ENCODE data around the gene DDX1. TPM values are rescaled to one million over a fixed set of nuclear protein-coding genes. Genes with fewer than 3 reads are reported as not detected.
A peak's percentile ranks its signal among the peaks of the same experiment; 100 is the strongest.

The DDX1 gene
- total and polyA plus RNA-seq, 9 of the 15 experiments (the other 6 are each of a cell fraction or from before 2014, with no cell fraction given), result 116 to 277 (median 232) TPM

DNA sequence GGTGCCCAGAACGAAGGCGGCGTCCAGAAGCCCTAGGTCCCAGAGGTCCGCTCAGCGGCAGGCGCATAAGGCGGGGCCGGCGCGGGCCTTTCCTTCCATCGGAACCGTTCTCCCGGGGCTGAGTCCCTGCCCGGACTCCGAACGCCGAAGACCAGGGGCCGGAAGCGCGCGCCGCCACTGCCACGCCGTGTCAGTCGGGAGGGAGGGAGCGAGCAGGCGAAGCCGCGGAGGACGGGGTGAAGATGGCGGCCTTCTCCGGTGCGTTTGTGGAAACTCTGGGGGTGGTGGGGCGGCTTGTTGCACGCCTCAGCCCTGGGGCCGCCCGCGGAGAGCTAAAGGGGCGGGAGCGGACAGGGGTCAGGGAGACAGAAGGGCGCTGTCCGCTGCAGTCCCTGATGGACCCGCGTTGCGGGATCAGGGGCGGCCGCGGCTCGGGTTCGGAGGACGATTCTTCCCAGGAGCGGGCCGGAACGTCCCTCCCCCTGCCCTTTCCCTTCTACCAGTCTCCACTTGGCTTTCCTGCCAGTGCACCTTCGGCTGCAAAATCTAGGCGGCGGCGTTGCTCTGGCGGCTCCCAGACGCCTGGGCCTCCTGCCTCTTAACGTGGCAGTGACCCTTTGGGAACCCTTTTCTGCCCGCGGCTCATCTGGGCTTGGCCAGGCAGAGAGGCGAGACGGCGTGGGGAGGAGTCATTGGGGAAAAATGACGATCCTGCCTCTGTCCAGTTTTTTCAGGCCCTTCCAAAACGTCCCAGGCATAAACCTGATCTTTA, at the start of gene DDX1 (continued):
- TF ChIP-seq, protein P1, sequence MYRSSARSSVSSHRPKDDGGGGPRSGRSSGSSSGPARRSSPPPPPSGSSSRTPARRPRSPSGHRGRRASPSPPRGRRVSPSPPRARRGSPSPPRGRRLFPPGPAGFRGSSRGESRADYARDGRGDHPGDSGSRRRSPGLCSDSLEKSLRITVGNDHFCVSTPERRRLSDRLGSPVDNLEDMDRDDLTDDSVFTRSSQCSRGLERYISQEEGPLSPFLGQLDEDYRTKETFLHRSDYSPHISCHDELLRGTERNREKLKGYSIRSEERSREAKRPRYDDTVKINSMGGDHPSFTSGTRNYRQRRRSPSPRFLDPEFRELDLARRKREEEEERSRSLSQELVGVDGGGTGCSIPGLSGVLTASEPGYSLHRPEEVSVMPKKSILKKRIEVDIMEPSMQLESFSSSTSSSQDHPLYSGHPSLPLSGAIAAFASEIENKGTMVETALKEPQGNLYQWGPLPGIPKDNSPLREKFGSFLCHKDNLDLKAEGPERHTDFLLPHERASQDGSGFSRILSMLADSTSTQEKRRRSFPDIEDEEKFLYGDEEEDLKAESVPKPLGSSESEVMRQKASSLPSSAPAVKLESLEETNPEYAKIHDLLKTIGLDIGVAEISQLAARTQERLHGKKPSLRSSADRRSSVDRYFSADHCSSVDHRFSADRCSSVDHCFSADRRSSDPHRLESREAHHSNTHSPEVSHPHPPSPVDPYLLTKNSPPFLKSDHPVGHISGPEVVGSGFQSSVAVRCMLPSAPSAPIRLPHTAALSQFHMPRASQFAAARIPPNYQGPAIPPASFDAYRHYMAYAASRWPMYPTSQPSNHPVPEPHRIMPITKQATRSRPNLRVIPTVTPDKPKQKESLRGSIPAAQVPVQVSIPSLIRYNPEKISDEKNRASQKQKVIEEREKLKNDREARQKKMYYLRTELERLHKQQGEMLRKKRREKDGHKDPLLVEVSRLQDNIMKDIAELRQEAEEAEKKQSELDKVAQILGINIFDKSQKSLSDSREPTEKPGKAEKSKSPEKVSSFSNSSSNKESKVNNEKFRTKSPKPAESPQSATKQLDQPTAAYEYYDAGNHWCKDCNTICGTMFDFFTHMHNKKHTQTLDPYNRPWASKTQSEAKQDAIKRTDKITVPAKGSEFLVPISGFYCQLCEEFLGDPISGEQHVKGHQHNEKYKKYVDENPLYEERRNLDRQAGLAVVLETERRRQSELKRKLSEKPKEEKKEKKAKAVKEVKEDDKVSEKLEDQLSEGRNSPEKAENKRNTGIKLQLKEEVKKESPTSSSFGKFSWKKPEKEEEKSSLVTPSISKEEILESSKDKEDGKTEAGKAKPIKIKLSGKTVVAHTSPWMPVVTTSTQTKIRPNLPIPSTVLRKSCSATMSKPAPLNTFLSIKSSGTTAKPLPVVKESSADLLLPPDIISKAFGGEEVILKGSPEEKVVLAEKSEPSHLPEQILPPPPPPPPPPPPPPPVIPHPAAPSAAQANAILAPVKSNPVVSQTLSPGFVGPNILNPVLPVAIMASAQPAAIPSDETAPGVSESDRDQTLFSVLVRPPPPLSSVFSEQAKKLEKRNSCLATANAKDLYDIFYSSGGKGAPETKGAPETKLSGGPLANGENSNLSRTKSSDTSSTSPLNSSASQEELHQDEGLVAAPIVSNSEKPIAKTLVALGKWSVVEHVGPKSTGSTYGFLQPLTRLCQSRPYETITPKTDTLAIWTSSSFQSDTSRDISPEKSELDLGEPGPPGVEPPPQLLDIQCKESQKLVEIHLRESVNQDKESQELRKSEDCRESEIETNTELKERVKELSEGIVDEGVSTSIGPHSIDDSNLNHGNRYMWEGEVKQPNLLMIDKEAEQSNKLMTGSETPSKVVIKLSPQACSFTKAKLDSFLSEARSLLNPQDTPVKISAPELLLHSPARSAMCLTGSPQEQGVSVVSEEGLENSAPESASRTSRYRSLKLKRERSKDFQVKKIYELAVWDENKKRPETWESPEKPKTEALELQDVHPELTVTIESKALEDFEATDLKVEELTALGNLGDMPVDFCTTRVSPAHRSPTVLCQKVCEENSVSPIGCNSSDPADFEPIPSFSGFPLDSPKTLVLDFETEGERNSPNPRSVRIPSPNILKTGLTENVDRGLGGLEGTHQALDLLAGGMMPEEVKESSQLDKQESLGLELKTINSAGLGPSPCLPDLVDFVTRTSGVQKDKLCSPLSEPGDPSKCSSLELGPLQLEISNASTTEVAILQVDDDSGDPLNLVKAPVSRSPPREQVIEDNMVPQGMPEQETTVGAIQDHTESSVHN (IDR thresholded peaks at IDR 0.05; ENCODE audit: borderline replicate concordance in 1 of 2, low read depth in 1 of 2), result no peak
- TF ChIP-seq, protein P2, sequence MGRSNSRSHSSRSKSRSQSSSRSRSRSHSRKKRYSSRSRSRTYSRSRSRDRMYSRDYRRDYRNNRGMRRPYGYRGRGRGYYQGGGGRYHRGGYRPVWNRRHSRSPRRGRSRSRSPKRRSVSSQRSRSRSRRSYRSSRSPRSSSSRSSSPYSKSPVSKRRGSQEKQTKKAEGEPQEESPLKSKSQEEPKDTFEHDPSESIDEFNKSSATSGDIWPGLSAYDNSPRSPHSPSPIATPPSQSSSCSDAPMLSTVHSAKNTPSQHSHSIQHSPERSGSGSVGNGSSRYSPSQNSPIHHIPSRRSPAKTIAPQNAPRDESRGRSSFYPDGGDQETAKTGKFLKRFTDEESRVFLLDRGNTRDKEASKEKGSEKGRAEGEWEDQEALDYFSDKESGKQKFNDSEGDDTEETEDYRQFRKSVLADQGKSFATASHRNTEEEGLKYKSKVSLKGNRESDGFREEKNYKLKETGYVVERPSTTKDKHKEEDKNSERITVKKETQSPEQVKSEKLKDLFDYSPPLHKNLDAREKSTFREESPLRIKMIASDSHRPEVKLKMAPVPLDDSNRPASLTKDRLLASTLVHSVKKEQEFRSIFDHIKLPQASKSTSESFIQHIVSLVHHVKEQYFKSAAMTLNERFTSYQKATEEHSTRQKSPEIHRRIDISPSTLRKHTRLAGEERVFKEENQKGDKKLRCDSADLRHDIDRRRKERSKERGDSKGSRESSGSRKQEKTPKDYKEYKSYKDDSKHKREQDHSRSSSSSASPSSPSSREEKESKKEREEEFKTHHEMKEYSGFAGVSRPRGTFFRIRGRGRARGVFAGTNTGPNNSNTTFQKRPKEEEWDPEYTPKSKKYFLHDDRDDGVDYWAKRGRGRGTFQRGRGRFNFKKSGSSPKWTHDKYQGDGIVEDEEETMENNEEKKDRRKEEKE (IDR thresholded peaks at IDR 0.05; ENCODE audit: borderline replicate concordance in 1 of 2, control insufficient read depth in 1 of 2, low read depth in 2 of 2, low read length in 1 of 2), result peak in 1 of 2 experiments; percentile 97; a peak in 2 of 4 replicates
- TF ChIP-seq NONO (IDR thresholded peaks at IDR 0.05; ENCODE audit: low read depth in 2 of 2, low read length in 1 of 2), result peak; percentile 70 to 74; a peak in 2 of 4 replicates
- no peak for TF ChIP-seq CBX8 (IDR thresholded peaks at IDR 0.05; ENCODE audit: borderline replicate concordance, extremely low read depth, low read depth, low read length, poor library complexity, severe bottlenecking)
- TF ChIP-seq, protein P3, sequence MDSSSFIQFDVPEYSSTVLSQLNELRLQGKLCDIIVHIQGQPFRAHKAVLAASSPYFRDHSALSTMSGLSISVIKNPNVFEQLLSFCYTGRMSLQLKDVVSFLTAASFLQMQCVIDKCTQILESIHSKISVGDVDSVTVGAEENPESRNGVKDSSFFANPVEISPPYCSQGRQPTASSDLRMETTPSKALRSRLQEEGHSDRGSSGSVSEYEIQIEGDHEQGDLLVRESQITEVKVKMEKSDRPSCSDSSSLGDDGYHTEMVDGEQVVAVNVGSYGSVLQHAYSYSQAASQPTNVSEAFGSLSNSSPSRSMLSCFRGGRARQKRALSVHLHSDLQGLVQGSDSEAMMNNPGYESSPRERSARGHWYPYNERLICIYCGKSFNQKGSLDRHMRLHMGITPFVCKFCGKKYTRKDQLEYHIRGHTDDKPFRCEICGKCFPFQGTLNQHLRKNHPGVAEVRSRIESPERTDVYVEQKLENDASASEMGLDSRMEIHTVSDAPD (CRISPR knock-in tag; IDR thresholded peaks at IDR 0.05), result no peak
- TF ChIP-seq ZKSCAN1 (IDR thresholded peaks at IDR 0.05; ENCODE audit: low read depth, low read length), result peak; percentile 78
- 0 out of 2 replicates have a peak, but pooled peaks have one; percentile 22 for TF ChIP-seq HIVEP1 (CRISPR knock-in tag; IDR thresholded peaks at IDR 0.05)
- TF ChIP-seq BACH1 (tag; IDR thresholded peaks at IDR 0.05), result no peak
- no peak for TF ChIP-seq NUFIP1 (IDR thresholded peaks at IDR 0.05; ENCODE audit: partially characterized antibody)
- peak; percentile 61; the same call in 1 of the 2 replicates for TF ChIP-seq GTF2F1 (IDR thresholded peaks at IDR 0.05; ENCODE audit: low read depth, low read length)
- TF ChIP-seq TAF15 (IDR thresholded peaks at IDR 0.05; ENCODE audit: low read depth, low read length), result no peak

Data from K562 (cell line).